ENCODE measurements around the gene SPAG9. TPM values are rescaled to one million over a fixed set of nuclear protein-coding genes. Genes with fewer than 3 reads are reported as not detected.
A peak's percentile ranks its signal among the peaks of the same experiment; 100 is the strongest.

Gene SPAG9
- total and polyA plus RNA-seq, 8 donors = 105 to 147 (median 116) TPM

DNA sequence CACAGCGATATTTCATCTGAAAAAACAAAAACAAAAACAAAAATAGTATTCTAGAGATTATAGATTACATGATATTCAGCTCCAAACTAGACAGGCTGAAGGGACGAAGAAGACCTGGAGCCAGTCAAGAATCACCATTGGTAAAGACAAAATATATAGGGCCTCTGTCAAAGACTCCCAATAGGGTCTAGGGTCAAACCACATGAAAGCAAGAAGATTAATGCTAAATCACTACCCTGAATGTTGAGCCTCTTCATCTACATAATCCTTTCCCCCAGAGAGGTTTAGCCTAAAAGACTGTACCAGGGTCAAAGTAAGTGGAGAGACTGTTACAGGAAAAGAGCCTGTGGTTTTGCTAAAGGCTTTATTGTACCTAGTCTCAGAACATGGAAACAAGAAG, 21.9 kb upstream of the SPAG9 start:
- intact Hi-C loops (cut with DNase I) = no loop called here
- no peak for ATAC-seq

DNA sequence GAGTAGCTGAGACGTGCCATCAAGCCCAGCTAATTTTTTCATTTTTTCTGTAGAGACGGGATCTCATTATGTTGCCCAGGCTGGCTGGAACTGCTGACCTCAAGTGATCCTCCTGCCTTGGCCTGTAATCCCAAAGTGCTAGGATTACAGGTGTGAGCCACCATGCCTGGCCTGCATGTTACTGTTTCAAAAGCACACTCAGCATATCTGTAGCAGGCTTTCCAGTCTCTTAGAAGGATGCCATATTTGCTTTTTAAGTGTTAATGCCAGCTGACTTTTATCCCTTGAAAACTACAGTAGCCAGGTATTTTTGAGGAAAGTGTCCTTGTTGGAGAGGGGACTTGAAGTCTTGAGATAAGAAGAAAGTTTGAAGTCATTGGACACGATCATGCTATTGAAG, 15.3 kb upstream of the SPAG9 start:
- H3K4me3 ChIP-seq = no peak overlapping the region
- no peaks in the 10 kb centered on the region for H3K36me3 ChIP-seq
- H3K27me3 ChIP-seq = no peaks in the 10 kb centered on the region
- ATAC-seq (no peak), DNase-seq (no peak)
- TF ChIP-seq, protein P1, sequence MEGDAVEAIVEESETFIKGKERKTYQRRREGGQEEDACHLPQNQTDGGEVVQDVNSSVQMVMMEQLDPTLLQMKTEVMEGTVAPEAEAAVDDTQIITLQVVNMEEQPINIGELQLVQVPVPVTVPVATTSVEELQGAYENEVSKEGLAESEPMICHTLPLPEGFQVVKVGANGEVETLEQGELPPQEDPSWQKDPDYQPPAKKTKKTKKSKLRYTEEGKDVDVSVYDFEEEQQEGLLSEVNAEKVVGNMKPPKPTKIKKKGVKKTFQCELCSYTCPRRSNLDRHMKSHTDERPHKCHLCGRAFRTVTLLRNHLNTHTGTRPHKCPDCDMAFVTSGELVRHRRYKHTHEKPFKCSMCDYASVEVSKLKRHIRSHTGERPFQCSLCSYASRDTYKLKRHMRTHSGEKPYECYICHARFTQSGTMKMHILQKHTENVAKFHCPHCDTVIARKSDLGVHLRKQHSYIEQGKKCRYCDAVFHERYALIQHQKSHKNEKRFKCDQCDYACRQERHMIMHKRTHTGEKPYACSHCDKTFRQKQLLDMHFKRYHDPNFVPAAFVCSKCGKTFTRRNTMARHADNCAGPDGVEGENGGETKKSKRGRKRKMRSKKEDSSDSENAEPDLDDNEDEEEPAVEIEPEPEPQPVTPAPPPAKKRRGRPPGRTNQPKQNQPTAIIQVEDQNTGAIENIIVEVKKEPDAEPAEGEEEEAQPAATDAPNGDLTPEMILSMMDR (IDR thresholded peaks at IDR 0.05) = no peak
- no peaks in the 10 kb centered on the region for H3K9me3 ChIP-seq
- intact Hi-C loops (cut with DNase I) = no loop called here
- H3K27ac ChIP-seq = no peak overlapping the region
- peaks cover 0 to 12% of the 10 kb centered on the region in 2 donors for H3K4me1 ChIP-seq

More for the DNA sequence above, 21.9 kb upstream of the SPAG9 start:
- TF ChIP-seq, protein P1 (IDR thresholded peaks at IDR 0.05) = no peak
- H3K27ac ChIP-seq = no peak overlapping the region
- H3K4me1 ChIP-seq = no peaks in the 10 kb centered on the region
- H3K36me3 ChIP-seq = no peaks in the 10 kb centered on the region
- no peaks in the 10 kb centered on the region for H3K9me3 ChIP-seq
- DNase-seq = no peak
- no peak overlapping the region for H3K4me3 ChIP-seq
- no peaks in the 10 kb centered on the region for H3K27me3 ChIP-seq

DNA sequence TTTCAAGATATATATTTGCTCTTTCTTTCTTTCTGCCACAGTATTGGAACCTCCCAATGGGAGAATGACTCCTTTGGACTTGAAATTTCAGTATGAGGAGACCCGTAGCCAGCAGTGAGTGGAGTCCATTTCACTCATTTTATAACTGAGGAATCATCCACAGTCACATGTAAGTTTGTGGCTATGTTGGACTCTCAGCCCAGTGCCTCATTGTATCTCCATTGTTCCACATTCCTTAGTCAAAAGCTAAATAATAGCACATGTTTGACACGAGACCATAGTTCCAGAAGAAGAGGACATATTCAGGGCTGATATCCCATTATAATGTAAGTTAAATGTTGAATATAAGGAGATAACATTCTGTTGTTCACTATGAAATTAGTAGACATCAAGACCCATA, 12.7 kb upstream of the SPAG9 start:
- ATAC-seq (no peak), DNase-seq (no peak)
- TF ChIP-seq, protein P1 (IDR thresholded peaks at IDR 0.05) = no peak
- intact Hi-C loops (cut with DNase I) = no loop called here
- H3K27ac ChIP-seq = peak overlapping the region in 1 of 2 donors; percentile 10
- no peaks in the 10 kb centered on the region for H3K36me3 ChIP-seq
- H3K4me1 ChIP-seq = peaks cover 0 to 14% of the 10 kb centered on the region in 2 donors
- no peaks in the 10 kb centered on the region for H3K9me3 ChIP-seq
- H3K4me3 ChIP-seq = no peak overlapping the region
- H3K27me3 ChIP-seq = no peaks in the 10 kb centered on the region

DNA sequence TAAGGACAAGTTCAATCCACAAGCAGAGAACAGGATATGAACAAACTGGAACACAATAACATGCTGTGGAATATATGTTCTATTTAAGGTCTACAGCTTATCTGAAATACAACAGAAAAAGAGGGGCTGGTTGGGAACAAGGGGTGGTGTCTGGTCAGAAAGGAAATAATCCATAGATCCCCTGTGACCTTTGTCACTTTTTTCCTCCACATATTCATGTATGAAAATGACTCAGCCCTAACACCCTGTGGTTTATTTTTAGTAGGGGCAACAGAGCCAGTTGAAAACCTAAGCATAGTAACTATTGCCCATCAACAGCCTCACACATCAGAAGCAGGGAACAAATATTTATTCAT, 12.3 kb upstream of the SPAG9 start:
- no peak overlapping the region for H3K4me3 ChIP-seq
- intact Hi-C loops (cut with DNase I) = no loop called here
- peak overlapping the region in 1 of 2 donors; percentile 10 for H3K27ac ChIP-seq
- ATAC-seq = peak; percentile 60
- peaks cover 0 to 18% of the 10 kb centered on the region in 2 donors for H3K4me1 ChIP-seq
- H3K36me3 ChIP-seq = no peaks in the 10 kb centered on the region
- H3K27me3 ChIP-seq = no peaks in the 10 kb centered on the region
- H3K9me3 ChIP-seq = no peaks in the 10 kb centered on the region
- TF ChIP-seq, protein P1 (IDR thresholded peaks at IDR 0.05) = no peak
- DNase-seq = no peak

DNA sequence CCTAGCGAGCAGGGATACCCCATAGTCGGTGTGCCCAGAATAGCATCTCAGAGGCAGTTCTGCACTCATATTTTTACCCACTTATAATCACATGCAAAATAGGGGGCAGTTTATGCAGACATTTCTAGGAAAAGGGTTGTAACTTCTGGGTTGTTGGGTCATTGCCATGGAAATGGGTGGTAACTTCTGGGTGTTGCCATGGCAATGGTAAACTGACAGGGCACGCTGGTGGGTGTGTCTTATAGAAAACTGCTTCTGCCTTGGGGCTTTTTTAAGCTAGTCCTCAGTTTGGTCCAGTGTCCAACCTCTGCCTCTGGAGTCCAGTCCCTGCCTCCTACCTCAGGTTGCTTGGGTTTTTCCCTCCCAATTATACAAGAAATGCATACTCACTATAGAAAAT, 7.4 kb upstream of the SPAG9 start:
- intact Hi-C loops (cut with DNase I) = no loop called here

More for the DNA sequence above, 7.4 kb upstream of the SPAG9 start:
- TF ChIP-seq, protein P1 (IDR thresholded peaks at IDR 0.05) = no peak
- ATAC-seq = no peak
- Histone ChIP-seq H3K27me3 (no peaks in the 10 kb centered on the region), H3K27ac (no peak overlapping the region), H3K36me3 (no peaks in the 10 kb centered on the region), H3K9me3 (no peaks in the 10 kb centered on the region), H3K4me1 (peaks cover 0 to 30% of the 10 kb centered on the region in 2 donors), H3K4me3 (no peak overlapping the region)
- DNase-seq = no peak
